ENCODE data around the gene RIN3.

DNA sequence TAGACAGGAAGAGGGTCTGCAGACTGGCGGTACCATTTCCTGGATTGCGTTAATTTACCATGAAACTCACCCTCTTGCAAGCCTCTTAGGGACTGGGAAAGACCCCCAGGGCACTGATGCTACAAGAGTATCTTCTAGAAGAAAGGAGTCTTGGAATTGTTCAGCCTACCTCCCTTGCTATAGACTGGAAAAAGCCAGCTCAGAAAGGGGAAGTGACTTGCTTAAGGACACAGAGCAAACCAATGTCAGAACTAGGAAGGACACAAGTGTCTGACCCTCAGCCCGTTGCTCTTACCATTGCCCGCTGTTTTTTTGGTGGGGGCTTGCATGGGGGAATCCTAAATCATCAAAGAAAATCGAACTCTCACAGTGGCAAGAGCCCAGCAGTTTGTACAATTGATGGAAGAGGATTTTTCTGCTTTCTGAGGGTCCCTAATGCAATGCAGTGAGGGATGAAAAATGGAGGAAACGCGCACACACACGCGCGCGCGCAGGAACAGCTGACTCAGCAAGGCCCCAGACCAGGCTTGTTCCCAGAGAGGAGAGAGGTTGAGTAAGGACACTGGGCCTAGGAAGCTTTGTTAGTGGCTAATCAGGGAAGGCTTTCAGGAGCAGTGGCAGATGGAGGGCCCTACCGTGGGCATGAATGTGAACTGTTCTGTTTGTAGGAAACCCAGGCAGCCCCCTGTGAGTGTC lies 50.9 kb downstream of the RIN3 start:
- TF ChIP-seq, protein P1, sequence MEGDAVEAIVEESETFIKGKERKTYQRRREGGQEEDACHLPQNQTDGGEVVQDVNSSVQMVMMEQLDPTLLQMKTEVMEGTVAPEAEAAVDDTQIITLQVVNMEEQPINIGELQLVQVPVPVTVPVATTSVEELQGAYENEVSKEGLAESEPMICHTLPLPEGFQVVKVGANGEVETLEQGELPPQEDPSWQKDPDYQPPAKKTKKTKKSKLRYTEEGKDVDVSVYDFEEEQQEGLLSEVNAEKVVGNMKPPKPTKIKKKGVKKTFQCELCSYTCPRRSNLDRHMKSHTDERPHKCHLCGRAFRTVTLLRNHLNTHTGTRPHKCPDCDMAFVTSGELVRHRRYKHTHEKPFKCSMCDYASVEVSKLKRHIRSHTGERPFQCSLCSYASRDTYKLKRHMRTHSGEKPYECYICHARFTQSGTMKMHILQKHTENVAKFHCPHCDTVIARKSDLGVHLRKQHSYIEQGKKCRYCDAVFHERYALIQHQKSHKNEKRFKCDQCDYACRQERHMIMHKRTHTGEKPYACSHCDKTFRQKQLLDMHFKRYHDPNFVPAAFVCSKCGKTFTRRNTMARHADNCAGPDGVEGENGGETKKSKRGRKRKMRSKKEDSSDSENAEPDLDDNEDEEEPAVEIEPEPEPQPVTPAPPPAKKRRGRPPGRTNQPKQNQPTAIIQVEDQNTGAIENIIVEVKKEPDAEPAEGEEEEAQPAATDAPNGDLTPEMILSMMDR (IDR thresholded peaks at IDR 0.05): no peak
- TF ChIP-seq POLR2A (IDR thresholded peaks at IDR 0.05): no peak
- no peak for TF ChIP-seq POLR2AphosphoS5 (IDR thresholded peaks at IDR 0.05)

All from prostate gland (tissue), 2 donors.